Measurements from ENCODE around the gene TSEN54. TPM values are rescaled to one million over a fixed set of nuclear protein-coding genes. Genes with fewer than 3 reads are reported as not detected.

The TSEN54 gene
- total and polyA plus RNA-seq, 2 experiments from 2014 or later, result 42.5 to 52.3 TPM

GRCh38 chr17:75482098-75482942, 34.0 kb upstream of the TSEN54 start:
- peaks cover 38% of the 10 kb centered on the region for H3K79me2 ChIP-seq
- no peak overlapping the region for H3K27ac ChIP-seq
- H3K4me2 ChIP-seq, result no peak overlapping the region
- no peak overlapping the region for H2AFZ ChIP-seq
- H3K27me3 ChIP-seq, result no peaks in the 10 kb centered on the region
- no peaks in the 10 kb centered on the region for H3K9me2 ChIP-seq (replicated peaks; ENCODE audit: insufficient read depth)
- peaks cover 22% of the 10 kb centered on the region for H3K4me1 ChIP-seq (ENCODE audit: insufficient read depth)
- H3K9me3 ChIP-seq (ENCODE audit: low read depth), result no peaks in the 10 kb centered on the region
- H4K20me1 ChIP-seq (ENCODE audit: insufficient read depth, poor library complexity, severe bottlenecking), result peaks cover 19% of the 10 kb centered on the region
- TF ChIP-seq EZH2 (IDR thresholded peaks at IDR 0.05; ENCODE audit: borderline replicate concordance) (no peak), EZH2phosphoT487 (IDR thresholded peaks at IDR 0.05; ENCODE audit: low read depth, severe bottlenecking, unreplicated experiment) (no peak), CTCF (IDR thresholded peaks at IDR 0.05; ENCODE audit: poor library complexity) (no peak)
- H3K36me3 ChIP-seq (replicated peaks; ENCODE audit: insufficient read depth, low read depth), result no peaks in the 10 kb centered on the region
- DNase-seq (ENCODE audit: low spot score), result no peak
- no peak overlapping the region for H3K4me3 ChIP-seq
- 89% methylated on average over 16 of the region's 16 CpGs for WGBS (ENCODE audit: low lambda C conversion rate, missing lambda C conversion rate)

GRCh38 chr17:75485688-75486087, 30.6 kb upstream of the TSEN54 start:
- H3K79me2 ChIP-seq, result peaks cover 25% of the 10 kb centered on the region
- H3K9me2 ChIP-seq (replicated peaks; ENCODE audit: insufficient read depth), result no peaks in the 10 kb centered on the region
- no peak overlapping the region for H3K4me3 ChIP-seq
- WGBS (ENCODE audit: low lambda C conversion rate, missing lambda C conversion rate), result 96% methylated on average over 11 of the region's 12 CpGs
- H3K36me3 ChIP-seq (replicated peaks; ENCODE audit: insufficient read depth, low read depth), result no peaks in the 10 kb centered on the region
- no peak for TF ChIP-seq CTCF (IDR thresholded peaks at IDR 0.05; ENCODE audit: poor library complexity)
- TF ChIP-seq EZH2 (IDR thresholded peaks at IDR 0.05; ENCODE audit: borderline replicate concordance), result no peak
- no peak for TF ChIP-seq EZH2phosphoT487 (IDR thresholded peaks at IDR 0.05; ENCODE audit: low read depth, severe bottlenecking, unreplicated experiment)
- no peak overlapping the region for H3K27ac ChIP-seq
- H4K20me1 ChIP-seq (ENCODE audit: insufficient read depth, poor library complexity, severe bottlenecking), result peaks cover 19% of the 10 kb centered on the region
- no peak overlapping the region for H3K4me2 ChIP-seq
- DNase-seq (ENCODE audit: low spot score), result no peak
- H3K27me3 ChIP-seq, result no peaks in the 10 kb centered on the region
- no peaks in the 10 kb centered on the region for H3K9me3 ChIP-seq (ENCODE audit: low read depth)
- H3K4me1 ChIP-seq (ENCODE audit: insufficient read depth), result peaks cover 17% of the 10 kb centered on the region
- no peak overlapping the region for H2AFZ ChIP-seq

- Histone ChIP-seq H4K20me1 (ENCODE audit: insufficient read depth, poor library complexity, severe bottlenecking) (peaks cover 19% of the 10 kb centered on the region), H2AFZ (no peak overlapping the region), H3K4me1 (ENCODE audit: insufficient read depth) (peaks cover 13% of the 10 kb centered on the region), H3K4me3 (no peak overlapping the region), H3K9me3 (ENCODE audit: low read depth) (no peaks in the 10 kb centered on the region), H3K27me3 (no peaks in the 10 kb centered on the region), H3K4me2 (no peak overlapping the region), H3K79me2 (peaks cover 25% of the 10 kb centered on the region), H3K9me2 (replicated peaks; ENCODE audit: insufficient read depth) (no peaks in the 10 kb centered on the region), H3K36me3 (replicated peaks; ENCODE audit: insufficient read depth, low read depth) (no peaks in the 10 kb centered on the region), H3K27ac (no peak overlapping the region)
- WGBS (ENCODE audit: low lambda C conversion rate, missing lambda C conversion rate), result 98% methylated on average over 14 of the region's 14 CpGs
- no peak for TF ChIP-seq EZH2phosphoT487 (IDR thresholded peaks at IDR 0.05; ENCODE audit: low read depth, severe bottlenecking, unreplicated experiment)
- TF ChIP-seq CTCF (IDR thresholded peaks at IDR 0.05; ENCODE audit: poor library complexity), result no peak
- no peak for TF ChIP-seq EZH2 (IDR thresholded peaks at IDR 0.05; ENCODE audit: borderline replicate concordance)
- no peak for DNase-seq (ENCODE audit: low spot score)
Observed at GRCh38 chr17:75486151-75486550, 30.2 kb upstream of the TSEN54 start.

Measured in hepatocyte (in vitro differentiated cells).